GM21717 (cell line): Measurements from ENCODE around the gene ARFGAP3.

Experiments used
- ATAC-seq: cut with Tn5 transposase; IDR thresholded peaks from one replicate; pipeline ENCODE4 v1.9.1; 2021; ENCODE audit warnings: mild to moderate bottlenecking, moderate library complexity; ENCODE audit not compliant: unreplicated experiment

The ARFGAP3 gene

DNA sequence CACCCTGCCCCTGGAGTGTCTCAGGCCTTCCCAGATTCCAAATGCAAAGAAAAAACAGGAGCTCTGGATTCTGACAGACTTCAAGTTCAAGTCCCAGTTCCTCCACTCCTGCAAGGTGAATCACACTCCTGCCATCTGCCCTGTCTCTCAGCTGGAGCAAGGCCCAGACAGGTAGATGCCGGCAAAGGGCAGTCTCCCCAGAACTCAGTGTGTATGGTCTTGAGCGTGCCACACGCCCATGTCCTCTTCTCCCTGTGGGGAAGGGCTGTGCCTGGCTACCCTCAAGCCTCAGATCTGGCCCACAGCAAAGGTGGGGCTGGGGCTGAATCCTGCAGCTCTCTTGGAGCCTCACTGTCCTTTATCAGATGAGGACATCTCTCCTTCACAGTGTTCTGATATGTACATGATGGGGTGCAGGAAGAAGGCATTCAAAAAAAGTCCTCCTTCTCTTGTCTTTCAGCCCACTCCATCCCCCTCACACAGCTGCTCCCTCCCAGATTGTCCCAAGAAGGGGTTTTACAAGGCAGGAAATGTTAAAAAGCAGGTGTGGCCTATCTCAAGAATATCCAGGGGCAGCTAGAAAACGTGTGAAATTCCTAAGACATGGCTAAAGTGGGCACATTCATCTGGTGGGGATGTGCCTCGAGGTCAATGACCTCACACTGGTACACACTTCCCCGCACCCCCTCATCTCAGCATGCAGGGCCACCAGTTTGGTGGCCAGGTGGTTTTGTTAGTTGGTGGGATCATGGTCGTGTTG, 27.7 kb upstream of the ARFGAP3 start:
- no peak for ATAC-seq

DNA sequence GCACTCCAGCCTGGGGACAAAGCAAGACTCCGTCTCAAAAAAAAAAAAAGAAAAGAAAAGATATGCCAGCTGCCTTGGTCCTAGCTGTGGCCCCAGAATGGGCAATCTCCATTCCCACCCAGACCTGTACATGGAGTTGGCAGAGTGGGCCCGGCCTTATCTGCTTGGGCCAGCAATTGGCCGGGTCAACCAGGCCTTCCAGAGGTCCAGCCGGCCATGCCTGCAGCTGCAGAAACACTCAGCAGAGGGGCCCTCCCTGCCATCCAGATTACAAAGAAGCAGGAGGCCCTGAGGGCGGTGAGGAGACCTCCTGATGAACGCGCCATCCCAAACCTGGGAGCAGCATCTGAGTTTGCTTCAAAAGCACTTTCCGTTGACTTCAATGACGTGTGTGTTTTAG, 26.9 kb upstream of the ARFGAP3 start:
- no peak for ATAC-seq

DNA sequence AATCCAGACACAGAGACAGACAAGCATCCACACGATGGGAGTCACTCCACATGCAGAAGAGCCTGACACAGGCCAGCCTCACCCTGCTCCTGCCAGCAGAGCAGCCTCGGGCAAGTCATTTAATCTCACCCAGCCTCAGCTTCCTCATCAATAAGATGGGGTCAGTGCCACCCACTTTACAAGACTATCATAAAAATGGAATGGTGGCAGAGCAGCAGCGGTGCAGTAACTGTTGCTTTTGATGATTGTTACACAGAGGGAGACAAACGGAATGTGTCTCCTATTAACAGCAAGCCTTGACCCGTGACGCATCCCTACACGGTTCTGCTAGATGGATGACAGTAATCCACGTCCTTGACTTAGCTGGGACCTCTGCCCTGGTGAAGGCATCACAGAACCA, 26.0 kb upstream of the ARFGAP3 start:
- no peak for ATAC-seq

DNA sequence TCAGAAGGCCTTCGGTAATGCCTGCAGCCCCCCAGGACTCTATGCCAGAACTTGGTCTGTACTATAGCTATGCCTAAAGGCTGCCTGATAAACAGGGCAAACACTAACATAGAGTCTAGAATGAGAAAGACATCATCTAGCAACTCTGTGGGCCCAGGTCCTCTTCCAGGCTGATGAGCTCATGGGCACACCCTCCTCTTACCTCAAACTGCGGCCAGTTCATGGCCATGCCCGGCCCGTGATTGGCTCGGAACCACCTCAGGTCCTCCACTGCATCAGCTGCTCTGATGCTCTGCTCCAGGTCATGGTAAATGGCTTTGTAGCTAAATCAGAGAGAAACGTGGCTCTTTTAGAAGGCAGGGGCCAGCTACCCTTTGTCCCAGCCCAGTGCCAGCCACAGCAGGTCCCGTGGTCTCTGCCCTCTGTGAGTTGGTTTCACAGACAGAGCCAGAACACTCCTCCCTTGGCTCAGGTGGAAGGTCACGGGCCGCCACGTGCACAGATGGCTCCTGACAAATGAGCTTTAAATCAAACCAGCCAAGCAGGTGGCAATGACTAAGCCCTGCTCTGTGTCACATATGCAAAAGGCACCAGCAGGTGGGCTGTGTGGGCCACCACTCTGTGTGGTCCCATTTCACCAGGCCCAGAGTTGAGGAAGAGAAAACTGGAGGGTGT, 25.0 kb upstream of the ARFGAP3 start:
- no peak for ATAC-seq

DNA sequence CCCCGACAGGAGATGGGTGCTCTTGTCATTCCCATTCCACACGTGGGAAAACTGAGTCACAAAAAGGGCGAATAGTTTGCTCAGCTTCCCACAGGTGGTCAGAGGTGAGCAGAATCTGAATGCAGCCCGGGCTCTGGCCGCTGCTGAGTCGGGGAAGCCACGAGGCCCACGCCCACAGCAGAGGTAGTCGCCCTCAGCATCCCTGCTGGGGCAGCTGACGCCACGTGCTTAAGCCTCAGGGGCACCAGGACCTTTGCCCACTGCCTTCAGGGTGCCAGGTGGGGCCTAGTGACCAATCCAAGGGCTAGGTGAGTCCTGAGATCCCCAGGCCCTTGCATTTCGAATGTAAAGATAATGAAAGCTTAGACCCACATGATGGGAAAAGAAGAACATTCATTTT, 24.2 kb upstream of the ARFGAP3 start:
- ATAC-seq = no peak

DNA sequence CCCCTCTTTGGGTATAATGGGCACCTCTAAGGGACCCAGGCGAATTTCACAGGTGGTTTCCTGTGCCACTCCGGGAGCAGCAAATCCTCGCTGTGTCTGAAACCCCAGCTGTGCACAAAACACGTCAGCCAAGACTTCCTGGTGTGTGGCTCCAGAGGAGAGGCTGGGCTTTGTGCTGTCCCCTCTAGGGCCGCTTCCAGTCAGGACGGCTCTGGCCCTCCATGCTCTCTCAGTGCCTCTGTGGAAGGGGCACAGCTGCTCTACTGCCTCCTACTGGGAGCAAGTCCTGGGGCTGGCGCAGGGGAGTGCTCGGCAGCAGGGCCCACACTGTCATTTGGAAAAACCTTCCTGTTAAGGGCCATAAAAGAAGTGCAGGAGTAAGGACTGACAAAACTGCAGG, 23.7 kb upstream of the ARFGAP3 start:
- ATAC-seq = no peak

DNA sequence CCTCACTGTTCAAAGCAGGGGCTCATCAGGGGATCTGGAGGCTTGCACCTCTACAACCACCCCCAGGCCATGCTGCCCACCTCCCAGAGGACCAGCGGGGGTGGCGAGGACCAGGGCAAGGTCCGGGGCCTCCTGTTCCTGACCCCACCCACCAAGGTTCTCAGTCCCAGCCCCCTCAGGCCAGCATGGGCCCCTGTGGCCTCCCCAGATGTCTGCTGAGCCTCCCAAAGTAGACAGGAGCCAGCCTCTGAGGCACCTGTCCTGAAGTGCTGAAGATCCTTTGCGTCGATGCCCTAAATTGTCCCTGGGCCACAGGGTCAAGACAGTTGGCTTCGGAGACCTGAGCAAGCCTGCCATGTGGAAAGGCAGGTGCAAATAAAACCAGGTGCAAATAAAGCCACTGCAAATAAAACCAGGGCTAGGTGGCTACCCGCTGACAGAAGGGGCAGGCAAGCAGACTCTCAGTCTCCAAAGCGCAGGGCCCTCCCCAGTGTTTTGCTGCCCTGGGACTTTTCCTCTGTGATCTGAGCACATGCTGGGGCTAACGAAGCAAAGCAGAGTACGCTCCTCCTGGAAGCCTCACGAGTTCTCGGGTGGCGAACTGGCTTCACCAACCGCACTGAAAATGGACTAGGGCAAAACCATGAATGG, 22.4 kb upstream of the ARFGAP3 start:
- ATAC-seq = no peak

DNA sequence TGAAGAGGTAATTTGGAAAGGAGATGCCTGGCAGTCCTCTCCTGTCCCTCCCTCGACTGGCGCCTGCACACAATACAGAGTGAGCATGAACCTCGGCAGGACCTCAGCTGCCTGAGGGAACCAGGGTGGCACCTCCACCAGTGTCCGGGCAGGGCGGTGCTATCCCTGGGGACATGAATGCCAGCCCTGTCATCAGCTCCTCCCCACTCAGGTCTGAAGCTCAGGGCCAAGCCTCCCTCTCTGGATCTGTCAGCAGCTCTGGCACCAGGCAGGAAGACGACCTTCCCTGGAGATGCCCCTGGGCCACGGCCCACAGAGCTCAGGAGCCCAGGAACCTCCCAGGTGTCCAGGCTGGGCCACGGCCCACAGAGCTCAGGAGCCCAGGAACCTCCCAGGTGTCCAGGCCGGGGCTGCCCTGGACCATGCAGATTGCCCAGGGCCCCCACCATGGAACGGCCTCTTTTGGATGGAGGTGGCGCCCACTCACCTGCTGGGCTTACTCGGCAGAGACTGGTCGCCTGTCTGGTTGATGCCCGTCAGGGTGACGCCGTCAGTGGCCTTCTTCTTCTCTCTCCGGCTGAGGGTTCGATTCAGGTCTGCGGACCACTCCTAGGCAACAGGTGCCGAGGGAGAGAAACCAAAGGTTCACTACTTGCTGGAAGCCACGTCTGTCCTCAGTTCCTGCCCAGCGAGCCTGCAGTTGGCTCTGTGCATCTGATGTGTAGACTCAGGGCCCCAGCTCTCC, 21.7 kb upstream of the ARFGAP3 start:
- no peak for ATAC-seq

DNA sequence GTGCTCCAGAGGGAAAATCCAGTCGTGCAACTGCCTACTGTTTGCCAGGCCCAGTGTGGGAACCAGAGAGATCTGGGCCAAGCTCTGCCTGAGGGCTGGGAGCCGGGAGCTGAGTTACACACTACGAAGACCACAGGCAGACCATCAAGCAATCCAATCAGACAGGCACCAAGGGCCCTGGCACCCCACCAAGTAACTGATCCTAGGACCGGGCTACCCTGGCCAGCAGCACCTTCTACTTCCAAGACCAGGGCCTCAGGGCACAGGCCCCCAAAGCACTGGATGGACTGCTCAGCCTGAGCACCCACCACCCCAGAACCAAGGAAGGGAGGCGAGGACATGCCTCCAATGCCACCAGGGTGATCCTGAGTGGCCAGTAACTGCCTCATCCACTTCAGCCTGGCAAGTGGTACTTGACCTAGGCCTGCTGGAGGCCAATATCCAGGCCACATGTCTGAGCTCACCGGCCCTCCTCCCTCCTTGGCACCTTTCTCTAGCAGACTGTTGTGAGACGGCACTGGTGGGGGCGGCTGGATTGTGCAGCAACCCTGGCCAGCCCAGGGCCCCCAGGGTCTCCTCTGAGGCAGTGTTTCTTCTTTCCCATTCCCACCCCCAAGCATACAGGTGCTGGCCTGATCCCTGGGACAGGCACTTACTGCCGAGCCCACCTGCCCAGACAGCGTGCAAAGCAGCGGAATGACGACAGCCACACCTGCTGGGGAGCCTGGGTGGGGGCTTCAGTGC, 20.7 kb upstream of the ARFGAP3 start:
- ATAC-seq = no peak

DNA sequence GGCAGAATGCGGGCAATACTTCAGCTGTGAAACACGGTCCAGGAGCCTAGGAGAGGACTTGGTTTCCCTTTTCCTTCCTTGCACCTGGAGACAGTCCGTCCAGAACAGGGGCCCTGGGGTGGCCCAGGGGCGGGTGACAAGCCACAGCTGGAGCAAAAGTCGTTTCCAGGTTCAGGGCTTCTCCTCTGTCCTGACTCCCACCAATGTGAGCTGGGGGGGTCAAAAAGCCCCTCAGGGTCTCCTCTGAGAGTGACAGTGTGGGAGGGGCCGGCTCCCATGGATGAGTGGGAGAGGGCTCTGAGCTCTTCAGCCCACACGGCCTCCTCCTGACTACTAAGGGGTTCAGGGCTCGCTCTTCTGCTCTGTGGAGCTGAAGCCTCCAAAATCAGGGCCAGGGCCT, 20.1 kb upstream of the ARFGAP3 start:
- no peak for ATAC-seq

DNA sequence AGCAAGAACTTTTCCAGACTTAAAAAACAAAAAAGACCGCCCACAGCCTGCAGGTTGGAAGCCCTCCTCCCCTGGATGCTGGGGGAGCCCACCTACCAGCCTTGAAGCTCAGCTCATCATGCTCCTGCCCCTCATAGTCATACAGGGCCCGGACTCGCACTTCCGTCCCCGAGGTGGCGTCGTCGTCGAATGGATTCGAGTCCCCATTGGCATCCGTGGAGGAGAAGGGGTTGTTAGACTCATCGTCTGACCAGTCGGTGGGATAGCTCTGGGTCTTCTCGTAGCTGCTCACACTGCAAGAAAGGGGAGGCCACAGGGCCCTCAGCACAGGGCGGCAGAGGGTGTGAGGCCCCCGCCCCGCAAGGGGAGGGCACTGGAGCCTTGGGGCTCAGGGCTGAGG, 19.0 kb upstream of the ARFGAP3 start:
- no peak for ATAC-seq

DNA sequence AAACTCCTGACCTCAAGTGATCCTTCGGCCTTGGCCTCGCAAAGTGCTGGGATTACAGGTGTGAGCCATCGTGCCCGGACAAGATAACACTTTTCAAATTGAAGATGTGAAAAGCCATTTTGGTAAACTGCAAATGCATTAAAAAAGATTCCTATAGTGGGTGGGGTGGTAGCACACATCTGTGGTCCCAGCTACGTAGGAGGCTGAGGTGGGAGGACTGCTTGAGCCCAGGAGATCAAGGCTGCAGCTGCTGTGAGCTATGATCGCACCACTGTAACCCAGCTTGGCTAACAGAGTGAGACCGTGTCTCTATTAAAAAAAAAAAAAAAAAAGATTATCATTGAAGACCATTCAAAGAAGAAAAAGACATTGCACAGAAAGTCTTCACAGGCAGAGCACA, 16.9 kb upstream of the ARFGAP3 start:
- ATAC-seq = no peak

DNA sequence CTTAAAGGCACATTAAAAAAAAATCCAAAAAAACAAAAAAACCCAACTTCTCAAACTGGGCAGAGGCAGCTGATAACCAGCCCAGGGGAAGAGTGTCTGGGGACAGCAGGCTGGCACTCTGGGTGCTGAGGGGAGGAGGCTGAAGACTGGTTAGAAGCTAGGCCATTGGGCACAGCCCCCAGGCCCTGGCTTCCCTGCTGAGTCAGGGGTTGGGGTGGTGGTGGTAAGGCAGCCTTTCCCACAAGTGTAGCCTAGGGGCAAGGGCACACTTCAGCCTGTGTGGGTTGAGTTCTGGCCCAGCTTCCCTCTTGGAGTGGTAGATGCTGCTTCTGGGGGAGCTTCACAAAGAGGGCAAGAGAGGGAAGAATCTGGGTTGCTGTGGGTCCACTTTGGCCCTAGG, 16.3 kb upstream of the ARFGAP3 start:
- no peak for ATAC-seq

DNA sequence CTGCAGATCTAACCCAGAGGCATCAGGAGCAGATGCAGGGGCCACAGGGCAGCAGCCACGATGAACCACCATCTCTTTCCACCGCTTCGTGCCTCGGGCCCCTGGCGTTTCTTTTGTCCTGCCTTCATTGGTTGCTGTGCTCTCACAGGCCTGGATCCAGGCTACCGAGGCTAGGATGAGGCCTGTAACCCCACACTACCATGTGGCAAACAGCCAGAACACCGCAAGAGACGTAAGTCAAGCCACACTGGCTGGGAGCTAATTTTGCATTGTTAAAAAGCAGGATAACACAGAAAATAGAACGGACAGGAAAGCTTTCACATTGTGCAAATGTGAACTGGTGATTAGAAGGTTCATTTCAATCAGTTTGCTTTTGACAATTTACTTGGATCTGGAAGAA, 15.7 kb upstream of the ARFGAP3 start:
- ATAC-seq = no peak

DNA sequence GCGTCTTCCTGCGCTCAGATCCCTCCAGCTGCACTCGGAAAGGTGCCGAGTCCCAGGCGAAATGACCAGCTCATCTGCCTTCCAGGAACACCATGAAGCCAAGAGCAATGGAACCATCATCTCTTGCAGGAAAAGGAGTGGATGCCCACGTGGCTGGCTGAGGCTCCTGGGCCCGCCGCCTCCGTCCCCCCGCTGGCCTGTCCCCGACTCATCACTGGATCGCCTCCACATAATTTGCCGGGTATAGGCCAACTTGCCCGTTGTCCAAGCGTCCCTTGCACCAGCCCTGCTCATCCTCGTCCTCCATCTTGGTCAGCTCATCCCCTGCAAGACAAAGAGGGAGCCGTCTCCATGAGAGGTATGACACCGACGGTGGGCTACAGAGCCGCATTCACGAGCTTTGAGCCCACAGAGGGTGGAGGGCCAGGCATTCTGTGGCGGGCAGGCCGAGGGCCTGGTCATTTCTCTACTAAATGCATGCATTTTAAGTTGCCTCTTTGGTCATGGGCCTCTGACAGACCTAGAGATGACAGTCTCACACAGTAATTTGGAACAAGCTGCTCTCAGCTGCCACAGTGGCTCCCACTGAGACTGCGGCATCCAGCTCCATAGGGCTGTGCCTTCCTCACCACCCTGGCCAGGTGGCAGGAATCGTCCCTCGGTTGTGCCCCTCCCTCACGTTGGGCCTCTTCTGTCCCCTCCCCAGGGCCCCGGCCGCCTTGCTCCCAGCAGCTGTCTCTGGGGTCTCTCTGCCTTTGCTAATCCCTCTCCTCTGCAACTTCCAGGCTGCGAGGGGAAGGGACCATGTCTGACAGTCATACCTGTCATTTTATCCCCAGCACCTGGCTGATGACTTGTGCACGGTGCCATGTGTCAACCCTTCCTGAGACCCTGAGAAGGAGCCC, 14.3 kb upstream of the ARFGAP3 start:
- no peak for ATAC-seq

DNA sequence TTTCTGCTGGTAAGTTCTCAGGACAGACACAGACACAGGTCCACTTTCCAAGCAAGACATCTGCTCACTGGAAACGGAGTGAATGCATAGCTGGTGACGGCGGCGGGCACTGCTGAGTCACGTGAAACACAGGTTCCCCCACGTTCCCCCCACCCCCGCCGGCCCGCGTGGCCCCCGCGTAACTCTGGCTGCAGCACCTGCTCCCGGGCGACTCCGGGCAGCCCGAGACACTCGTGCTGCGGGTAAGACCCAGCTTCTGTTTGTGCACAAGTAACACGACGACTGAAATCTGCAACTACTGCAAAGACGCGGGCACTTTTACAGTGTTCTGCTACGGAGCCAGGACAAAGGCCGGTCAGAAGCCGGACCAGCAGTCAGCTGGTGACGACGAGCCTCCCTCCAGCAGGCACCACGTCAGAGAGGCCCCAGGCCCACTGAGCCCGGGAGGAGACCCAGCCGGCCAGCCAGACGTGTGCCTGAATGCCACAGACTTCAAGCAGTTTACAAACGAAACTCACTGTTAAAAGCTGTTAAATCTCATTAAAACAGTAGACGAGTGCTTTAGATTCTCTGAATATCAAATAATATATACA, 12.9 kb upstream of the ARFGAP3 start:
- no peak for ATAC-seq

DNA sequence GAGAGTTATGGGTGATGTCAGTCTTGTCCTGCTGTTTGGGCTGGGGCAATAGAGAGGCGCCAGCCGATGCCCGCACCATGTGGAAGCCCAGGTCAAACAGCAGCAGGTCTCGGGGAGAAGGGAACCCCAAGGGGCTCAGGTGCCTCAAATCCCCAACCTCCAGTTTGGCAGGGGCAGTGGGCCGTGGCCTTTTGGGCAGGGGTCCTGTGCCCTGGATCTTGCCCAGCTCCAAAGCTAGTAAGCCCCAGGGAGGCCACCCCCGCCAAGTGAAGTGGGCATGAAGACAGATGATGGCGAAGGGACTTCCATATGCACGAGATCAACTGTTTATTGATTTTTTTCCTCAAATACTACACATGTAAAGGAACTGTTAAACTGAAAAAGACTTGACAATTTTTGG, 12.4 kb upstream of the ARFGAP3 start:
- no peak for ATAC-seq

DNA sequence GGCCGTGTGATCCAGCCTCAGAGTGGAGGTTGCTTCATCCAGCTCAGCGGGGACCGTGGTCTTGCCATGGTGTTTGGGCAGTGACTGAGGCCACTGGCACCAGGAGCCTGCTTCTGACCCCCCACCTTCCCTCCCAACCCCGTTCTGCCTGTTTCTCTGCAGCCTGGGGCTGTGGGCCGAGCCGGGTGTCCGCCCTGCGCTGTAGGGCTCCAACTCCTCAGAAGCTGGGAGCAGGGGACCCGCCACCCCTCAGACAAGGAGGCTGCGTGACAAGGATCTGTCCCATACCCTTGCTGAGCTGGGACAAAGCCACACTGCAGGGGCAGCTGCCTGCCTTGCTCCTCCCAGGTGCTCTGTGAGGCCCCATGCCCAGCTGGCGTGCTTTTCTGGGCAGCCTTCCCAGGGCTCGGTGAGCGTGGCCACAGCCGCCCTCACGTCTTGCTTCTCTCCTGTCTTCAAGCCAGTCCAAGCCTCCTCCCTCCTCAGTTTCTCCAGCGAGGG, 11.7 kb upstream of the ARFGAP3 start:
- ATAC-seq = no peak

DNA sequence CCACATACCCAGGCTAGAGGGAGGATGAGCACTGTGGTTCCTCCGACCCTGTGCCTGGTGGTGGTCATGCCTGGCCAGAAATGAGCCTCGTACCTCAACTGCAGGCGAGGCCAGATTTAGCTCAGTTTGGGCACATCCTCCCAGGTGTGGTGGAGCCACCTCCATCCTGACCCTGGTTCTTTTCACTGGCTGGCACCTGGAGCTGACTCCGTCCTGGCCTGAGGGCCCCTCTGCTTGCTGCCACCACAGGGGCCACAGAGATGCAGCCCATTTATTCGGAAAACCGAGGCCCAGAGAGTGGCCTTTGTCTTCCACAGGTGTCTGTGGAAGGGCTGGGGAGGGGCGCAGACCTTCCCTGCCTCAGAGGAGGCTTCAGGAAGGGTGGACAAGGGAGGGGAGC, 9.0 kb upstream of the ARFGAP3 start:
- no peak for ATAC-seq
